ENCODE results near the gene EPAS1. TPM values are rescaled to one million over a fixed set of nuclear protein-coding genes. Genes with fewer than 3 reads are reported as not detected.

EPAS1 gene
- total and polyA plus RNA-seq, 7 donors: 39.2 to 123 (median 80.4) TPM

- no peak for DNase-seq
- no peak for TF ChIP-seq CTCF (IDR thresholded peaks at IDR 0.05)
- 94 to 98% (median 94%) methylated on average over 3 of the region's 3 CpGs for WGBS, 3 donors
Measured at GRCh38 chr2:46286715-46287114, 10.5 kb upstream of the EPAS1 start.

GRCh38 chr2:46290078-46290477 lies 7.1 kb upstream of the EPAS1 start:
- H3K36me3 ChIP-seq (ENCODE audit: insufficient read depth in 1 of 2, low read depth in 1 of 2): no peaks in the 10 kb centered on the region
- H3K4me1 ChIP-seq: no peaks in the 10 kb centered on the region
- intact Hi-C loops (cut with DNase I): loop anchor here (5.0 to 10.0 kb wide), 2 partner anchors 225 to 233 kb away; no protein-coding TSS in a partner anchor
- H3K9me3 ChIP-seq: no peaks in the 10 kb centered on the region
- no peak for ATAC-seq
- H3K27ac ChIP-seq: no peak overlapping the region
- 85 to 91% (median 86%) methylated on average over 5 of the region's 5 CpGs for WGBS, 3 donors
- no peak for DNase-seq
- no peaks in the 10 kb centered on the region for H3K27me3 ChIP-seq (ENCODE audit: insufficient read depth in 3 of 3, low read length in 2 of 3)
- no peak for TF ChIP-seq CTCF (IDR thresholded peaks at IDR 0.05)
- H3K4me3 ChIP-seq: no peak overlapping the region

More at GRCh38 chr2:46286715-46287114, 10.5 kb upstream of the EPAS1 start:
- H3K36me3 ChIP-seq (ENCODE audit: insufficient read depth in 1 of 2, low read depth in 1 of 2): no peaks in the 10 kb centered on the region
- no peaks in the 10 kb centered on the region for H3K4me1 ChIP-seq
- H3K4me3 ChIP-seq: no peak overlapping the region
- intact Hi-C loops (cut with DNase I): no loop called here
- H3K9me3 ChIP-seq: no peaks in the 10 kb centered on the region
- no peak overlapping the region for H3K27ac ChIP-seq
- H3K27me3 ChIP-seq (ENCODE audit: insufficient read depth in 3 of 3, low read length in 2 of 3): peaks cover 0 to 3% (median 0%) of the 10 kb centered on the region in 3 donors
- no peak for ATAC-seq

- H3K36me3 ChIP-seq (ENCODE audit: insufficient read depth in 1 of 2, low read depth in 1 of 2): no peaks in the 10 kb centered on the region
- H3K4me1 ChIP-seq: no peaks in the 10 kb centered on the region
- TF ChIP-seq CTCF (IDR thresholded peaks at IDR 0.05): no peak
- intact Hi-C loops (cut with DNase I): loop anchor here (5.0 to 10.0 kb wide), 2 partner anchors 229 to 236 kb away; no protein-coding TSS in a partner anchor
- H3K4me3 ChIP-seq: no peak overlapping the region
- DNase-seq (no peak), ATAC-seq (no peak)
- no peaks in the 10 kb centered on the region for H3K27me3 ChIP-seq (ENCODE audit: insufficient read depth in 3 of 3, low read length in 2 of 3)
- whole genome bisulfite sequencing, 3 donors: 75 to 85% (median 75%) methylated on average over 4 of the region's 4 CpGs
- no peak overlapping the region for H3K27ac ChIP-seq
- no peaks in the 10 kb centered on the region for H3K9me3 ChIP-seq
Measured at GRCh38 chr2:46293466-46293865, 3.7 kb upstream of the EPAS1 start.

GRCh38 chr2:46294176-46294836 lies 2.9 kb upstream of the EPAS1 start:
- no peak for ATAC-seq
- Histone ChIP-seq H3K27me3 (ENCODE audit: insufficient read depth in 3 of 3, low read length in 2 of 3) (no peaks in the 10 kb centered on the region), H3K9me3 (no peaks in the 10 kb centered on the region), H3K36me3 (ENCODE audit: insufficient read depth in 1 of 2, low read depth in 1 of 2) (no peaks in the 10 kb centered on the region), H3K4me3 (no peak overlapping the region), H3K4me1 (no peaks in the 10 kb centered on the region), H3K27ac (no peak overlapping the region)
- intact Hi-C loops (cut with DNase I): loop anchor here (5.0 to 10.0 kb wide), 2 partner anchors 230 to 237 kb away; no protein-coding TSS in a partner anchor
- no peak for TF ChIP-seq CTCF (IDR thresholded peaks at IDR 0.05)
- WGBS, 3 donors: 31 to 51% (median 36%) methylated on average over 7 of the region's 7 CpGs
- no peak for DNase-seq

All from psoas muscle (tissue), 8 donors.